ENCODE measurements around the gene PLCB2. TPM values are rescaled to one million over a fixed set of nuclear protein-coding genes. Genes with fewer than 3 reads are reported as not detected.
A peak's percentile ranks its signal among the peaks of the same experiment; 100 is the strongest.

Gene PLCB2
- total RNA-seq, 1 experiment from 2014 or later: 0.92 TPM

DNA sequence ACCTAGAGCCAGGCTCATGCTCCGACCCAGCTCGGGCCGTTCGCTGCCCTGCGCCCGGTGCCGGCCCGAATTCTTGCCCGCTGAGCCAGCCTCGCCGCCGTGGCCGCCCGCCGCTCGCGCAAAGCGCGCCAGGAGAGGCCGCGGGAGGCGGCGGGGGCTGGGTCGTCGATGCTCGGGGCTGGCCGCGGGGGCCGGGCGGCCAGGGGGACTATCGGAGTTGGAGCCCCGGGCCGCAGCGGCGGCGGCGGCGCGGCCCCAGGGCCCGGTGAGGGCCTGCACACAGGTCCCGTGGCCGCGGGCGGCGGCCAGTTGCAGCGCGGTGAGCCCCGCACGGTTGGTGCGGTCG is 26.0 kb downstream of the PLCB2 start:
- Histone ChIP-seq H3K27me3 (ENCODE audit: insufficient read depth, low read depth) (no peaks in the 10 kb centered on the region), H3K4me2 (peak overlapping the region; percentile 86), H3K9me2 (ENCODE audit: insufficient read depth) (no peaks in the 10 kb centered on the region), H3K27ac (no peak overlapping the region), H3K36me3 (ENCODE audit: low read depth) (no peaks in the 10 kb centered on the region), H3K9me3 (ENCODE audit: insufficient read depth, low read depth) (no peaks in the 10 kb centered on the region), H3K79me2 (ENCODE audit: low read depth) (no peaks in the 10 kb centered on the region), H3F3A (ENCODE audit: insufficient read depth, low read depth) (no peaks in the 10 kb centered on the region), H2AFZ (no peak overlapping the region), H3K4me1 (replicated peaks; ENCODE audit: insufficient read depth) (no peaks in the 10 kb centered on the region), H3K4me3 (no peak overlapping the region), H4K20me1 (ENCODE audit: insufficient read depth) (no peaks in the 10 kb centered on the region)
- ChIA-PET CTCF (no interaction called here), POLR2A (ENCODE audit: unreplicated experiment) (no interaction called here)
- intact Hi-C loops (cut with micrococcal nuclease; ENCODE audit: unreplicated experiment): loop anchor here (5.0 kb wide), 1 partner anchor 41 kb away; the partner anchor contains the start of gene INAFM2
- no peak for DNase-seq
- TF ChIP-seq, protein P1, sequence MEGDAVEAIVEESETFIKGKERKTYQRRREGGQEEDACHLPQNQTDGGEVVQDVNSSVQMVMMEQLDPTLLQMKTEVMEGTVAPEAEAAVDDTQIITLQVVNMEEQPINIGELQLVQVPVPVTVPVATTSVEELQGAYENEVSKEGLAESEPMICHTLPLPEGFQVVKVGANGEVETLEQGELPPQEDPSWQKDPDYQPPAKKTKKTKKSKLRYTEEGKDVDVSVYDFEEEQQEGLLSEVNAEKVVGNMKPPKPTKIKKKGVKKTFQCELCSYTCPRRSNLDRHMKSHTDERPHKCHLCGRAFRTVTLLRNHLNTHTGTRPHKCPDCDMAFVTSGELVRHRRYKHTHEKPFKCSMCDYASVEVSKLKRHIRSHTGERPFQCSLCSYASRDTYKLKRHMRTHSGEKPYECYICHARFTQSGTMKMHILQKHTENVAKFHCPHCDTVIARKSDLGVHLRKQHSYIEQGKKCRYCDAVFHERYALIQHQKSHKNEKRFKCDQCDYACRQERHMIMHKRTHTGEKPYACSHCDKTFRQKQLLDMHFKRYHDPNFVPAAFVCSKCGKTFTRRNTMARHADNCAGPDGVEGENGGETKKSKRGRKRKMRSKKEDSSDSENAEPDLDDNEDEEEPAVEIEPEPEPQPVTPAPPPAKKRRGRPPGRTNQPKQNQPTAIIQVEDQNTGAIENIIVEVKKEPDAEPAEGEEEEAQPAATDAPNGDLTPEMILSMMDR (conservative IDR thresholded peaks at IDR 0.05): no peak
- TF ChIP-seq EZH2 (IDR thresholded peaks at IDR 0.05; ENCODE audit: low read depth): no peak
- no TSS peak for BruUV-seq (replicated peaks)

DNA sequence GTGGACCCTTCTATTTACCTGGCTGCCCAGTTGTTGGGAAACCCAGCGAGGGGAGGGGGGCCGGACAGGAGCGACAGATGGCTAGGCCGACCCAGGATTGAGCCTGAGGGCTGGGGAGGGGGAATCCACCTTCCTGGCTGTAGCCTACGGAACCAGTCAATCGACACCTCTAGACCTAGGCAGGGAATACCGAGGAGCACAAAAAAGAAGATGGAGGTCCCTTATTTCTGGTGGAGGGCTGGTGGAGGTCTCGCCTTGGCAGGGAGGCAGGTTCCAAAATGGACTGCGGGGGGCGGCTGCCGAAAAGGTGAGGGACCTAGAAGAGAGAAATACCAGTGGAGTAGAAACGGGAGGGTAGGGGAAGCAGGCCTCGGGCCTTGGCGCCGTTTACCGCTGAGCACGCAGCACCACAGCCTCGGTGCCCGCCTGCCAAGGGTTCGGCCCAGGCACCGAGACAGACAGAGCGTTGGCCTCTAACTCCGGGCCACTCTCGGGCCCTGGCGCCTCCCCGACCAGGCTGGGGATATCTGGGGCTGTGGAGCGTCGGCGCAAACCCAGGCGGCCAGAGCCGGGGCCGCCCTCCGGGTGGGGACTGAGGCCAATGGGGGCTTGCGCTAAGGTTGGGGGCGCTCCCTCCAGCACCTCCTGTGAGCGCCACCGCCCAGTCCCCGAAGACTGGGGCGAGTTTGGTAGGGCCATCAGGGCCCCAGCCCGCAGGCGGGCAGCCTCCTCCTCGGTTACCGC is 26.5 kb downstream of the PLCB2 start:
- Histone ChIP-seq H4K20me1 (ENCODE audit: insufficient read depth) (no peaks in the 10 kb centered on the region), H3K27ac (no peak overlapping the region), H3K79me2 (ENCODE audit: low read depth) (no peaks in the 10 kb centered on the region), H2AFZ (no peak overlapping the region), H3K4me1 (replicated peaks; ENCODE audit: insufficient read depth) (no peaks in the 10 kb centered on the region), H3K27me3 (ENCODE audit: insufficient read depth, low read depth) (no peaks in the 10 kb centered on the region), H3K9me3 (ENCODE audit: insufficient read depth, low read depth) (no peaks in the 10 kb centered on the region), H3K9me2 (ENCODE audit: insufficient read depth) (no peaks in the 10 kb centered on the region), H3F3A (ENCODE audit: insufficient read depth, low read depth) (no peaks in the 10 kb centered on the region), H3K36me3 (ENCODE audit: low read depth) (no peaks in the 10 kb centered on the region), H3K4me2 (no peak overlapping the region), H3K4me3 (no peak overlapping the region)
- ChIA-PET POLR2A (ENCODE audit: unreplicated experiment) (no interaction called here), CTCF (no interaction called here)
- intact Hi-C loops (cut with micrococcal nuclease; ENCODE audit: unreplicated experiment): loop anchor here (5.0 kb wide), 1 partner anchor 41 kb away; the partner anchor contains the start of gene INAFM2
- BruUV-seq (replicated peaks): no TSS peak
- no peak for DNase-seq
- TF ChIP-seq, protein P1 (conservative IDR thresholded peaks at IDR 0.05): no peak
- no peak for TF ChIP-seq EZH2 (IDR thresholded peaks at IDR 0.05; ENCODE audit: low read depth)

DNA sequence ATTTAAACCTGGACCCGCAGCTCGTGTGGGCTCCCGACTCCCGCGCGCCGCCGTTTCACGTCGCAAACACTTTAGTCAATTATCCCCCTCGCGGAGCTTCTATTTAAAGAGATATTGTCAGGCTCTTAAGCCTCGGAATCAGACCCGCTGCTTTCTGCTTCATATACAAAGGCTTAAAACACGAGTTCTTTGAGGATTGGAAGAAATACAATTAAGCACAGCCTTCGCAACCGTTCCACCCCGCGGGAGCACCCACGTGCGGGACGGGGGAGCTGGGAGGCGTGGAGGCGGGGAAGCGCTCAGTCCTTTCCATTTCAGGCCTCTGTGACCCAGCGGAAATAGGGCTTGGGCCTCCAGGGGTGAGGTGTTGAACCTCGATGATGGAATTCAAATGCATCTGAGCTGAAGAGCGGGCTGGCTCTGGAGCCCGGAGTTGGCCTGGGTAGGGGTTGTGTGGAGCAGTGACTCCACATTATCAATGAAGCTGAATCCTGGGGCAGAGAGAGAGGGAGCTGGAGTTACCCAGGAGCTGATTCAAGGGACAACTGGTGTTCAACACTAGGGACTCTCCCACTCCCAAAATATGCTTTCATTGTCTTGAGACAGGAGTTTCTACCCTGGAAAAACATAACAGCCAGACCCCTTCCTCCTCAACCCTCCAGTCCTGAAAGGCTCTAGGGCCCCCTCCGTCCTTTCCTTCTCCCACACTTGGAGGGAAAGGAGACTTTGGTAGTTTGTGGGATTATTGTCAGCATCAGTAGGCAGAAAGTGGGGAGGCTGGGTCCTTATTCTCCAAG is 27.3 kb downstream of the PLCB2 start:
- H3K9me3 ChIP-seq (ENCODE audit: insufficient read depth, low read depth): no peaks in the 10 kb centered on the region
- H3F3A ChIP-seq (ENCODE audit: insufficient read depth, low read depth): no peaks in the 10 kb centered on the region
- H3K9me2 ChIP-seq (ENCODE audit: insufficient read depth): no peaks in the 10 kb centered on the region
- H3K27me3 ChIP-seq (ENCODE audit: insufficient read depth, low read depth): no peaks in the 10 kb centered on the region
- no peak for DNase-seq
- H3K36me3 ChIP-seq (ENCODE audit: low read depth): no peaks in the 10 kb centered on the region
- TF ChIP-seq, protein P1 (conservative IDR thresholded peaks at IDR 0.05): no peak
- no peak for TF ChIP-seq EZH2 (IDR thresholded peaks at IDR 0.05; ENCODE audit: low read depth)
- no peak overlapping the region for H3K4me2 ChIP-seq
- H3K79me2 ChIP-seq (ENCODE audit: low read depth): no peaks in the 10 kb centered on the region
- BruUV-seq (replicated peaks): no TSS peak
- H4K20me1 ChIP-seq (ENCODE audit: insufficient read depth): no peaks in the 10 kb centered on the region
- H3K4me1 ChIP-seq (replicated peaks; ENCODE audit: insufficient read depth): no peaks in the 10 kb centered on the region
- no peak overlapping the region for H3K27ac ChIP-seq
- intact Hi-C loops (cut with micrococcal nuclease; ENCODE audit: unreplicated experiment): loop anchor here (5.0 kb wide), 1 partner anchor 42 kb away; the partner anchor contains the start of gene INAFM2
- ChIA-PET POLR2A (ENCODE audit: unreplicated experiment) (no interaction called here), CTCF (interaction anchor here (1.0 to 1.9 kb wide), 3 partner anchors 11 to 174 kb away, joined by 3 to 8 read pairs (median 3); no protein-coding TSS in a partner anchor)
- no peak overlapping the region for H2AFZ ChIP-seq
- H3K4me3 ChIP-seq: no peak overlapping the region
